Measurements from ENCODE around the gene SDK1. TPM values are rescaled to one million over a fixed set of nuclear protein-coding genes. Genes with fewer than 3 reads are reported as not detected.

SDK1 gene
- total RNA-seq, 1 donor from 2014 or later = 37.6 TPM

DNA sequence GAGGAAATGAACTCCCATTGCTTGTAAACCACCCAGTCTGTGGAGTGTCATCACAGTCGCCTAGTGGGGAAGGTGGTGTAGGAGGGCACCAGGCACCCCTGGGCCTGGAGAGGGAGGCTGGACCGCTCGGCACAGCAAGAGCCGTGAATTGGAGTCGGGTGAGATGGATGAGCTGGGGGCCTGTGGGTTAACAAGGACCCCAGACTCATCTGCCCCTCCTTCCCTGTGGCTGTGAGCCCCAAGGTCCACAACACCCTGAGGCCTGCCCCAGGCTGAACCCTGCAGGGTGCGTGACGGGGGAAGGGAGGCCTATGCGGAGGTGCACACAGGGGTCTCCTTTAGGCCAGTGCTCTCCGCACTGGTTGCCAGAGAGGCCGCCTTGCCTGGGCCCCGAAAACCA is 799.6 kb downstream of the SDK1 start:
- TF ChIP-seq, protein P1, sequence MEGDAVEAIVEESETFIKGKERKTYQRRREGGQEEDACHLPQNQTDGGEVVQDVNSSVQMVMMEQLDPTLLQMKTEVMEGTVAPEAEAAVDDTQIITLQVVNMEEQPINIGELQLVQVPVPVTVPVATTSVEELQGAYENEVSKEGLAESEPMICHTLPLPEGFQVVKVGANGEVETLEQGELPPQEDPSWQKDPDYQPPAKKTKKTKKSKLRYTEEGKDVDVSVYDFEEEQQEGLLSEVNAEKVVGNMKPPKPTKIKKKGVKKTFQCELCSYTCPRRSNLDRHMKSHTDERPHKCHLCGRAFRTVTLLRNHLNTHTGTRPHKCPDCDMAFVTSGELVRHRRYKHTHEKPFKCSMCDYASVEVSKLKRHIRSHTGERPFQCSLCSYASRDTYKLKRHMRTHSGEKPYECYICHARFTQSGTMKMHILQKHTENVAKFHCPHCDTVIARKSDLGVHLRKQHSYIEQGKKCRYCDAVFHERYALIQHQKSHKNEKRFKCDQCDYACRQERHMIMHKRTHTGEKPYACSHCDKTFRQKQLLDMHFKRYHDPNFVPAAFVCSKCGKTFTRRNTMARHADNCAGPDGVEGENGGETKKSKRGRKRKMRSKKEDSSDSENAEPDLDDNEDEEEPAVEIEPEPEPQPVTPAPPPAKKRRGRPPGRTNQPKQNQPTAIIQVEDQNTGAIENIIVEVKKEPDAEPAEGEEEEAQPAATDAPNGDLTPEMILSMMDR (IDR thresholded peaks at IDR 0.05; ENCODE audit: unreplicated experiment) = no peak

DNA sequence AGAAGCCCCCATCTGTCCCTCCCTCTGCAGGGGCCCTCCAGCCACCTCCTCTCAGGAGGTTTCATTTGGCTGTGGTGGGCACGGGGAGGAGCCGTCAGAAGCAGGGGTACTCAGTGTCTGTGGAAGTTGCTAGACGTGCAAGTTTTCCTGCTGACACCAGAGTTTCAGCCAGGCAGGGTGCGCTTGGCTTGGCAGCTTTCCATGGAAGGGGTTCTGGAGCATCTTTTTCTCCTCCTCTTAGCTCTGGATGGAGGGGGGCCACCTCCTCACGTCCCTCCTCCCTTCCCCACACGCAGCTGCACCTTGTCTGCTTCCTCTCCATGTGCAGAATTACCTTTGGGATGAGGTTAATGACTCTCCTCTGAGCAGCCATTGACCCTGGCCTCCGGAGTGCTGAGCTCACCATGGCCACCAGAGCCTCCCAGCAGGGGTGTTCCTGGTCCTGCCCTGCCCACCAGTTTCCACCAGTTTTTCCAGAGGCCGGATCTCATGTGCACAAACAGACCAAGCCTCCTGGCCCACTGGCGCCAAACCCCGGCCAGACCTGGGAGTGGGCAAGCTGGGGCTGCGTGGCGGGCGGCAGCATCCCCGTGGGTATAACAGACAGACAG is 801.3 kb downstream of the SDK1 start:
- Mint-ChIP-seq H3K9me3 (ENCODE audit: low read depth) (no peaks in the 10 kb centered on the region), H3K4me1 (ENCODE audit: low read depth) (no peaks in the 10 kb centered on the region), H3K27ac (no peak overlapping the region), H3K36me3 (ENCODE audit: insufficient read depth) (no peaks in the 10 kb centered on the region), H3K27me3 (no peaks in the 10 kb centered on the region), H3K4me3 (ENCODE audit: low read depth) (no peak overlapping the region)
- TF ChIP-seq, protein P1 (IDR thresholded peaks at IDR 0.05; ENCODE audit: unreplicated experiment) = no peak
- no peak for DNase-seq (ENCODE audit: low spot score, unreplicated experiment)

More for the DNA sequence above, 799.6 kb downstream of the SDK1 start:
- no peaks in the 10 kb centered on the region for H3K27me3 Mint-ChIP-seq
- no peaks in the 10 kb centered on the region for H3K9me3 Mint-ChIP-seq (ENCODE audit: low read depth)
- no peak overlapping the region for H3K27ac Mint-ChIP-seq
- H3K36me3 Mint-ChIP-seq (ENCODE audit: insufficient read depth) = no peaks in the 10 kb centered on the region
- no peaks in the 10 kb centered on the region for H3K4me1 Mint-ChIP-seq (ENCODE audit: low read depth)
- no peak overlapping the region for H3K4me3 Mint-ChIP-seq (ENCODE audit: low read depth)
- DNase-seq (ENCODE audit: low spot score, unreplicated experiment) = no peak

DNA sequence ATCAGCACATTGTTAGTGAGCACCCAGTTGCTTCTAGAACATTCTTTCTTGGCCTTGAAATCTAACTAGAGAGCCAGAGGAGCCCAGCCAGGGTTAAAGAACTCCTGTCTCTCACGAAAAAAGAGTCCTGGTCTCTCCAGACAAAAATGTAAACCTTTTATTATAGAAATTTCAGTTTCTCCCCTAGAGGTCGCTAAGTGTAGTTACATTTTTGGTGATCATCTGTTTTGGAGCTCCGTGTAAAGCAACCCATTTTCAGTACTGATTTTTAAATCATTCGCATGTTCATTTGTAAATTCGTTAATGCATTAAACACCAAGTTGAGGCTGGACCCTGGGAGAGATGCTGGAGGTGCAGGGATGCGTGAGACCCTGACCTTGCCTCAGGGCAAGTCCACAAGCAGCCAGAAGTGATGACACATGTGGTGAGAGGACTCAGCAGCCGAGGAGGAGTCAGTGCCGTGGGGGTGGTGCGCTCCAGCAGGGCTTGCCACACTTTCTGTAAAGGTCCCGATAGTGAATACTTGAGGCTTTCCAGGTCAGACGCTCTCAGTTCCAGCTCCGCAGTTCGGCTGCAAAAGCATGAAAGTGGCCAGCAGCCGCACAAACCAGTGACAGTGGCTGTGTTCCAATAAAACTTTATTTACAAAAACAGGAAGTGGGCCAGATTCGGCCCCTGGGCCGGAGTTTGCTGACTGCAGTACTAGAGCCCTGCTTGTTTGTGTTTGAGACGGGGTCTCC is 802.5 kb downstream of the SDK1 start:
- TF ChIP-seq, protein P1 (IDR thresholded peaks at IDR 0.05; ENCODE audit: unreplicated experiment) = peak; percentile 34
- H3K4me3 Mint-ChIP-seq (ENCODE audit: low read depth) = no peak overlapping the region
- no peaks in the 10 kb centered on the region for H3K4me1 Mint-ChIP-seq (ENCODE audit: low read depth)
- no peaks in the 10 kb centered on the region for H3K36me3 Mint-ChIP-seq (ENCODE audit: insufficient read depth)
- no peaks in the 10 kb centered on the region for H3K9me3 Mint-ChIP-seq (ENCODE audit: low read depth)
- DNase-seq (ENCODE audit: low spot score, unreplicated experiment) = no peak
- no peak overlapping the region for H3K27ac Mint-ChIP-seq
- no peaks in the 10 kb centered on the region for H3K27me3 Mint-ChIP-seq

DNA sequence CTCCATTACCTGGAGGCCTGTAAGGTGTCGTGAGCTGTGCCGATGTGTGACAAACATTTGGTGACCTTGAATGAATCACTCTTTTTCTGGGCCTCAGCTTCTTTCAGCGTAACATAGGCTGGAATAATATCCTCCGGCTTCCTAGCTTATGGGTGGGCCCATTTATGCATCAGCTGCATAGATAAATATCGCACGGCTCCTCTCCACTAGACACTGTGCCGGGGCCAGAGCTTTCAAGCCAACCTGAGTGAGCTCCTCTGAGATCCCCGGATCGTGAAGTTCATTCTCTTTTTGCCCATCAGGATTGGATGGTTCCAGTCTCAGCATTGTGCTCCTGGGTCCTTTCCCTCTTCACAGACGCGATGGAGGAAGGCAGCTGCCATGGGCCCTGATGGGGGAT is 806.8 kb downstream of the SDK1 start:
- TF ChIP-seq, protein P1 (IDR thresholded peaks at IDR 0.05; ENCODE audit: unreplicated experiment) = no peak
- no peaks in the 10 kb centered on the region for H3K9me3 Mint-ChIP-seq (ENCODE audit: low read depth)
- H3K4me3 Mint-ChIP-seq (ENCODE audit: low read depth) = no peak overlapping the region
- H3K4me1 Mint-ChIP-seq (ENCODE audit: low read depth) = no peaks in the 10 kb centered on the region
- DNase-seq (ENCODE audit: low spot score, unreplicated experiment) = no peak
- H3K36me3 Mint-ChIP-seq (ENCODE audit: insufficient read depth) = peaks cover 2% of the 10 kb centered on the region
- H3K27ac Mint-ChIP-seq = no peak overlapping the region
- H3K27me3 Mint-ChIP-seq = no peaks in the 10 kb centered on the region

DNA sequence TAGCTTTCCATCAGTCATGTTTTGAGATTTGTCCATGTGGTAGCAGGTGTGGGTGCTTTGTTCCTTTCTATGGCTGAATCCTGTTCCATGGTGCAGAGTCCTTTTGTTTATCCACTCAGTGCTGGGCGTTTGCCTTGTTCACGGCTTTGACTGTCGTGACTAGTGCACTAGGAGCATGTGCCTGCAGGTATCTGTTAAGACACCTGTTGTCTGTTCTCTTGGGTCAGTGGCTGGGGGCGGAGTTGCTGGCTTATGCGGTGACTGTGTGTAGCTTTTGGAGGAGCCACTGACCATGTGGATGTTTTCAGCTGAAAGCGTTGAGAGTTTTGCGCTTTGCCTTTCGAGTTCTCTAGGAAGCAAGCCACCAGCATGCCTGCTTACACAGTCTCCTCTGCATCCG is 807.9 kb downstream of the SDK1 start:
- H3K36me3 Mint-ChIP-seq (ENCODE audit: insufficient read depth) = peaks cover 12% of the 10 kb centered on the region
- DNase-seq (ENCODE audit: low spot score, unreplicated experiment) = no peak
- no peak overlapping the region for H3K4me3 Mint-ChIP-seq (ENCODE audit: low read depth)
- H3K4me1 Mint-ChIP-seq (ENCODE audit: low read depth) = no peaks in the 10 kb centered on the region
- TF ChIP-seq, protein P1 (IDR thresholded peaks at IDR 0.05; ENCODE audit: unreplicated experiment) = no peak
- no peaks in the 10 kb centered on the region for H3K27me3 Mint-ChIP-seq
- no peak overlapping the region for H3K27ac Mint-ChIP-seq
- no peaks in the 10 kb centered on the region for H3K9me3 Mint-ChIP-seq (ENCODE audit: low read depth)
